Kidney glomerular epithelial cell (primary cell): ENCODE data around the gene ARID1B.

Source experiments
- DNase-seq: peaks from one replicate; lab custom pipeline; 2025; lab: John Stamatoyannopoulos, UW

ARID1B gene

DNA sequence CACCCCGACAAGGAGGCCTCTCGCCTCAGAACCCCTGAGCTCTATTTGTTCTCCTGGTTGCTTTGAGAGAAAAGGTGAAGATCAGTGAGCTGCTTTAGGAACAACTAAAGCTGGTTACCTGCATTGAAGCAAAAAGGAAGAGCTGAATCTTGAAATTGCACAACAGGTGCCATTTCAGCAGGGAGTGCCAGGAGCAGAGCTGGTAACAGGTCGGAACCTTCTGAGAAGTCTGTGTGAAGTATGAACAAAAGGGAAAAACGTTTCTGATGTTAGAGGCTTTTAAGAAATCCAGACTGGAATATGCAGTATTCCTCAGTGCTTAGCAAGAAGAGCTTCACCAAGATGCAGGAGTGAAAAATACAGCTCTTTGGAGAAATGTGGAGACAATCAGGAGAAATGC lies 382.2 kb downstream of the ARID1B start:
- DNase-seq, result no peak

DNA sequence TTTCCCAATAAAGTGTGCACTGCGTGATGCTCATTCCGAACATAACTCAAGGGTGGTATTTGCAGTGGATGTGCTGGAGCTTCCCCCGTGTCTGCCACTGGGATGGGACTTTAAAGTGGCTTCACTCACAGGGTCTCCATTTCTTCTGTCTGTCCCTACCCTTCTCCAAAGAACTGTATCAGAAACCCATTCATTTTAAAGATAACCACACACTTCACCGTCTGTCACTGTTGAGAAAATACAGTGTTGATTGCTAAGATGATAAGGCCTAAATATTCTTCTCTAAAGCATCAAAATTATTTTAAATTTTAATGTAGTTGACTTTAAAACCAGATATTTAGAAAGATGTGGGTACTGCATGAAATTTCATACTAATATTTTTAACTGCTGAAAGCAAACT lies 384.7 kb downstream of the ARID1B start:
- no peak for DNase-seq

DNA sequence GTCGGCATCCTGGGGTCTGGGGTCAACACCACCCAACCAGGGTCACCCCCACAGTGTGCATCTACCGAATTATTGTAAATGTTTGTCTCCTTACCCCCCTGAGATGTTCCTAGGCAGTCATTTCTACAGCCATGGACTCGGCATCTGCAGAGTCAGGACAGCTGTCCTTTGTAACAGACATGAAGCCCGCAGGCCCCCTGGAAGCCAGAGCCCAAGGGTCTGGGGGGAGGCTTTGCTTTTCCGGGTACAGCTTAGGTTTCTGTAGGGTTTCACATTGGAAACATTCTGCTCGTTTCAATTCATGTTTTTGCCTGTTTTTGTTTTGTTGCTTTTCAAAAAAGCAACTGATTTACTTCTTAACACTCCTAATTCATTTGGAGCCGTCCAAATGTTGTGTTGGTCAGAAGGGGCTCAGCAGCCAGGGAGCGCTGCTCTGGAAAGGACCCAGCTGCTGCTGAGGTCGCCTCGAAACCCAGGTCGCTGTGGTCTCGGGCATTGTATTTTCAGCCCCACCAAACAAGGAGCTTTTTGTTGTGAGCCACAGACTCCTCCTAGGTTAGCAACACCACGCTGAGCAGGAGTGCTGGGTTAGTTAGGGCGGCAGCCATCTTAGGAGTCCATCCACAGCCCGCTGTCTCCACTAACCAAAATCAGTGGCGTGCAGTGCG lies 385.7 kb downstream of the ARID1B start:
- DNase-seq, result no peak

DNA sequence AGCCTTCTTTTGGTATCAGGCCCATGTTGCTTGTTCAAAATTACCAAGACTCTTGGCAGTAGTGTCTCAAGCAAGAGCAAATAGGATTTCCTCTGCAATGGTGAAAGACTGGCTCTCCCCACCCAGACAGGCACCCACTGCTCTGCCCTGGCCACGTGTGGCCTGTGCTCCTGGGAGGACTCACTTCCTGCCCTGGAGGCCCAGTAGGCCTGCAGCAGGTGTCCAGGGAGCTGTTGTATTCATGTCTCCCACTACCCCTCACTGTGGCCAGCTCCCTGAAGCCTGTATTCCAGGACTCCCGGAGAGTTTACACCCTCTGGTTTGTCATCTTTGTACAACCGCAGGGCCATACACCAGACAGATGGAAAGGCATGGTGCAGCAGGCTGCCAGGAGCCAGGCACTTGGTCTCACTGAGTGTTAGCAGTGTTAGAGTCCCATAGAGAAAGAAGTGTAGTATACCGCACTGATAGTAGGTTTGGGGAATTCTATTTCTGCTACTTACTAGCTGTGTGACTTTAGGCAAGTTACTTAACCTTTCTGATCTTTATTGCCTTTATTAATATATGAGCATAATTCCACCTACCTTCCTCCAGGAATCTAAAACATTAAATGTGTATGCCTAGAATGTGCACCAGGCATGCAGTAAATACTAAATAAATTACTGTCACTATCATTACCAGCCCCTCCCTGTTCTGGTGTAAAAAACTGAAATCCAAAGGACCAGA lies 386.4 kb downstream of the ARID1B start:
- no peak for DNase-seq

DNA sequence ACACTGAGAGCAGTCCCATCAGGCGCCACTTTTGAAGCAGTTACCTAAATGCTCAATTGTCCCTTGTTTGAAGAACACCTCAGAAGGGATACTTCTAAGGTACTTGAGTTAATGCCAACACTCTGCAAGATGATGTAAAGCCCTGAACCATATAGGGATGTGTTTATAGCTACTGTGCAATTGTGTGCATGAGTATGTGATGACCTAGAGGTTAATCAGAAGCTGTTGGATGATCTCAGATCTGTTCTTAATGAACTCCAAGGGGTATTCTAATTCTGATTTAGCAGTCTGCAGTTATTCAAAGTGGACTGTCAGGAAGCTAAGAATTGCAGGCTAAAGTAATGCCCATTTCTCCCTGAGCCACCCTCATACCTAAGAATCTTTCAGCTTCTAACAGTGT lies 387.8 kb downstream of the ARID1B start:
- DNase-seq, result no peak

DNA sequence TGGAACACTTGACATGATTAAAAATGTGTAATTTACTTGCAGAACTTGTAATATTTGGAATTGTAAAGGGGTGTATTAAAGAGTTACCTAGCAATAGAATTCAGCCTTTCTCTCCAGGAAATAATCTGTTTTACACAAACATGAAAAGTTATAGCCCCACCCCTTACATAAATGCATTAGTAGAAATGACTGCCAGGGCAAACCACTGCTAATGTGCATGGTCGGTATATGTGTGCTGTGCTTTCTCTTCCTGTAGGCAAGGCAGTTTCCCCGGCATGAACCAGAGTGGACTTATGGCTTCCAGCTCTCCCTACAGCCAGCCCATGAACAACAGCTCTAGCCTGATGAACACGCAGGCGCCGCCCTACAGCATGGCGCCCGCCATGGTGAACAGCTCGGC lies 389.6 kb downstream of the ARID1B start:
- no peak for DNase-seq

DNA sequence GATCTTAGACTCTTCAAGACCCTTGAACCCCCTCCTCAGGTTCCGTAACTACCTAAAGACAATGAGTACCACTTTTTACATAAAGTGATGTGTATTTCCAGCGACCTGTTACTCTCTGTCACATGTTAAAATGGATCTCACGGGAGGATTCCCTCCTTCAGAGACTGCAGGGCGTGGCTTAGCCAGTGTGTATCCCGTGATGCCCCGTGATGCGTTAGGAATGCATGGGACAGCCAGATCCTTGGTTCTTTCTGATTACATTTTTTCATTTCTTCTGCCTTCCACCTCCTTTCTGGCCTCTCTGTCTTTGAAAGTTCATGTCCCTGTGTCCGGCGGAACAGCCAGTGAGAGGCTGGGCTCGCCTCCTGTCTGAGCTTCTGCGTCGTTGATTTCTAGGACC lies 390.7 kb downstream of the ARID1B start:
- no peak for DNase-seq

DNA sequence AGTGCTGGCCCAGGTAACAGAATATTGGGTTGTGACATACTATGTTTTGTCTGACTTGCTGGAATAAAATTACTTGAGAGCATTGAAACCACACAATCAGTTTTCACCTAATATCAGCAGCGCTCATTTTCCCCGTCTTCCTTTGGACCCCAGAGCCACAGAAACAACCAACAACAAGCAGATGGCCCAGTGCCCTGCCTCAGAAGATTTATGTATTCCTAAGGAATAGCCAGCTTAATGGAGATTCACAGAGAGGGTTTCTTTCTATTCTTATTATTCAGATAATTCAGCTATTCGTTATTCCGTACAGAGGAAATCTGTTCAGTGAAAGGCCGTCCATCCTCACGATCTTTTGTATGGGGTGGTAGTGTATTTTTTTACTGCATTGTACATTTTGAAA lies 391.3 kb downstream of the ARID1B start:
- DNase-seq, result no peak

DNA sequence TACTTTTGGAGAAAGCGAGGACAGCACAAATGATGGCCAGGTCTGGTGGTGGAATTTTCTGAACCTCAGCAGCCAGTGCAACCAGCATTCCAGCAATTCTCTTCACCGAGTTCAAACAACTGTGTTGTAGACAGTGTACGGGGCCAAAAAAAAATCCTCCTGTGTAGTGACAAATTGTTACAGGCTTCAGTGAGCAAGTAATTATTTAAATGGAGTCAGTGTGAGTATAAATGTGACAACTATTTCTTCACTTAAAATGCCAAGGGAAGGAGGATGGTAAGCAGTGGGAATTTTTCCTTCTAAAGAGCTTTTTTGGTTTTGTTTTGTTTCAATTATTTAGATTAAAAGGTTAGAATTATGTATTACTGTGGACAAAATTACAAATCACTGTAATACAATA lies 392.0 kb downstream of the ARID1B start:
- DNase-seq, result no peak

DNA sequence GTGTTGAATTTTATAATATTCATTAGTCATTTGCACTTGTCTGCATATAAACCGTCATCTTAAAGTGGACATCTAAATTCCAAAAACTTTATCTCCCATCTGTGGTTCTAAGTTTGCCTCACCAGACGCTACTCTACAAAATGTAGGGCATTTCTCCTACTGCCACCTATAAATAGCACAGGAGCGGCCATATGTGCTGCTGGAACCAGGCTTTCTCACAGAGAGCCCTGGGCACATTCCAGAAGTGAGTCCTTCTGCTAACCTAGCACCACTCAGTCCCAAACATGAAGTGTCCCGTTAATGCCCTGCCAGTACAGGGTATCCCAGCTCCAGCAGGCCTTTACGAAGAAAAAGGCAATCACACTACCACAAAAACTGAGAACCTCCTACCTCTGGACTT lies 392.5 kb downstream of the ARID1B start:
- no peak for DNase-seq

DNA sequence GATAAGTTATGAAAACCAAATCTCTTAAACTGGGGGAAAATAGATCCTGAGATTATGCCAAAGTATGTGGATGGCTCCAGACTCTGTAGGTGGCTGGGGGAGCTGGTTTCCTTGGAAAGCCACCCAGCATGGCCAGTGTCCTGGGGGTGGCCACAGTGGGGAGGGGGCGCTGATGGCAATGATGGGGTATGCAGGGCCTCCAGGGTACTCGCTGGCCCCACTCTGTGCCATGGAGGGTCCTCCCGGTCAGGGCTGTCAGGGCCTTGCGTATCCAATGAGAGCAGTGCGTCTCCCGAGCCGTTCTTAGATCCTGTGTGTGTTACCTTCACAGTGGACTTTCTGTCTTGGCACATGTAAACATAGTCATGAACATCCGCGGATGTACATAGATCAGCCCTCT lies 393.4 kb downstream of the ARID1B start:
- no peak for DNase-seq

DNA sequence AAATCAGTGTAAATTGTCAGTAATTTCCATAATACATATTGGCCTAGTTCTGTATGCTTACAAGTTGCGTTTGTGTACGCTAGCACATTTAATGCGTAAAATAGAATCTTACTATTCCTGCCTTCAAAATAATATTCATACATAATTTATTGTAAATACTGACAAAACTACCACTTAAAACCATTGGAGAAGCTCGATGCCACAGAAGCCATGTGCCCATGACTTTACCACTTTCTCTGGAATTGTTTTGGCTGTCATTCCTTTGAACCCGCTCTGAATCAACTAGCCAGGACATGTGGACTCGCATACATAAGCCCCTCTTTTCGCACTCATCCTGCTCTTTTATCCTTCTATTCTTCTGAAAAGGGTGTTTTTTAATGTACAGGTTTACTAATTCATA lies 394.6 kb downstream of the ARID1B start:
- DNase-seq, result no peak

DNA sequence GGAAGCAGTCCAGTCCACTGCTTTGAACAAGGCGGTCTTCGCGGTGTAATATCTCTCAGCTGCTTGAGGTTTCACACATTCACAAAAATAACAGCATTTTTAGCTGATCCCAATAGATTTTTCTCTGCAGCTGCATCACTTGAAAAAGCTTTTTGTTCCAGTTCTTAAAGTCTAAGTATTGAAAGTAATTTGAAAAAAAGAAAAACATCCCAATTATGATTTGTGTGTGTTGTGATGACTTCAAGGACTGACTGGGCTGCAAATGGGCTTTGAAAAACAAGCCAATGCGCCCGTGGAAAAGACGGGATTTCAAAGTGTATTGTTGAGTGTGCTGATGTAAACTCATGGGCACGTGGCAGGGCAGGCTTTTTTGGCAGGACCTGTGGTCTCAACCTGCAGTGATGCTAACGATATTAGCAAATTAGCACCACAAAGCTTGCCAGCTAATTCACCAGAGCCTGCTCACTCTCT lies 395.1 kb downstream of the ARID1B start:
- DNase-seq, result no peak

DNA sequence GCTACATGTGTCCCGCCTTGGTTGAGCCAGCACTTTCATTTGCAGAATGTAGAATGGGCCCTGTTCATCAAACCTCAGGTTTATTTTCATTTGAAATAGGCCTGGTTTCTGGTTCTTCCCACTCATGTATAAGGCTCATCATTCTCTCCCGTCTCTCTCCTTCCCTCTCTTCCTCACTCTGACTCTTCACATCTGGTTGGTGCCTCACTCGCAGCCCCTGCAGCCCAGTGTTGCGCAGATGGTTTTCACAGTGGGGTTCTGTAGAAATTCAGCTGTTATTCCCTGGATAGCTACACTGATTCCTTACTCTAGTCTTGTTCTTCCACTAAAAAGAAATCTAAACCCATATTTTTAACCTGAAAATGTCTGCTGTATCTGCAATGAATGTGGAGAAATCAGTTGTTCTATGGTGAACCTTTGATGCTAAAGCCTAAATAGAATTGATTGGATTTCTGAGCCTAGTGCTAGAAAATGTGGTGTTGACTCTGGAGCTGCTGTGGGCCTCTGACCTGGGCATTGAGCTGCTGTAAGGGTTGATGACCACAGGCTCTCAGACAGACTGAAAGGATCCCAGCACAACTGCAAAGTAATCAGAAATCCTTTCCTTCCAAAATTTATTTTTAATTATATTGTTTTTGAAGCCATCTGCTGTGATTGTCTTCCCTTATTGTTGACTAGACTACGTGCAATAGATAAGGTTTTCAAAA lies 395.8 kb downstream of the ARID1B start:
- DNase-seq, result no peak

DNA sequence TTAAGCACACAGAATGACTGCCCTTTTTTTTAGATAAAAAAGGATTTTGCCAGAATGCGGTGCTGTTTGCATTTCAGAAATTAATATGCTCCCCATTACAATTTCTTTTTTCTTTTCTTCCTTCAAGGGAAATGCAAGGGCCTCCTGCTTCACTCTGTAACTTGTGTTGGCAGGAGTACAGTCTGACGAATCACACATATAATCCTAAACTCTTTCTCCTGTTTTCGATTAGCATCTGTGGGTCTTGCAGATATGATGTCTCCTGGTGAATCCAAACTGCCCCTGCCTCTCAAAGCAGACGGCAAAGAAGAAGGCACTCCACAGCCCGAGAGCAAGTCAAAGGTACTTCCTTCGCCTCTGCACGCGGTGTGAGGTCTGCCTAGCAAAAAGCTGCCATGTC lies 396.6 kb downstream of the ARID1B start:
- DNase-seq, result no peak

DNA sequence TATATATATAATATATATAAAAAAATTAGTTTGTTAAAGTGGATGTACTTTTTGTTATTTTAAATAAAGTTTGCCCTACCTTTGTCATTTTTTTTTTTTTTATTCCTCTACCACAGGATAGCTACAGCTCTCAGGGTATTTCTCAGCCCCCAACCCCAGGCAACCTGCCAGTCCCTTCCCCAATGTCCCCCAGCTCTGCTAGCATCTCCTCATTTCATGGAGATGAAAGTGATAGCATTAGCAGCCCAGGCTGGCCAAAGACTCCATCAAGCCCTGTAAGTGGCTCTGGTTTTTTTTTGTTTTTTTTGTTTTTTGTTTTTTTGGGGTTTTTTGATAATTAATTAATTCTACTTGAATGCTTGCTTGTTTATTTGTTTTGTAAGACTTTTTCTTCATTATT lies 397.6 kb downstream of the ARID1B start:
- no peak for DNase-seq

DNA sequence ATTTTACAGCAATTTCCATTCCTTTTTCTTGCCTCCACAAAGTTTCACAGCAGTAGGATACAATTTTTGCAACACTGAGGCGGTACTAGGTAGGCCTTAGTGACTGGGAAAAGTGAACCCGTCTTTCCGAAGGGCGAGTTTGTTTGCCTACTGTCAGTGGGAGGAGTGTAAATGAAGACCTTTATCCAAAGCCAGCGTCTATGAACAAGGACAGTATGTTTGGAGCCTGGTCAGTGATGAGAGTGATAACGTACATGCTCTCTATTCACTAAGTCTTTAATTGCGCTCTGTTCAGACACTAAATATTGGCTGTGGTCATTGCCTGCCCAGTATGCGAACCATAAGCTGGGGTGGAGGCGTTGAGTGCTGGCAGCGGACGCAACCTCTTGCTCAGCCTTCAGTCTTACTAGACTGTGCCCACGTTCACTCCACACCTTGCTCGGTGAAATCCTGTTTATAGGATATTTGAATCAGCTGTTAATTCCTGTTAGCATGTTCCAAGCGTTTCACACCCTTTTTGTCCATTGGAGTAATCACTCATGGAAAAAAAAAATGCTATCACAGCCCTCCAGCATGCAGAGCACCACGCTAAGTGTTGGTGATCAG lies 400.7 kb downstream of the ARID1B start:
- no peak for DNase-seq

DNA sequence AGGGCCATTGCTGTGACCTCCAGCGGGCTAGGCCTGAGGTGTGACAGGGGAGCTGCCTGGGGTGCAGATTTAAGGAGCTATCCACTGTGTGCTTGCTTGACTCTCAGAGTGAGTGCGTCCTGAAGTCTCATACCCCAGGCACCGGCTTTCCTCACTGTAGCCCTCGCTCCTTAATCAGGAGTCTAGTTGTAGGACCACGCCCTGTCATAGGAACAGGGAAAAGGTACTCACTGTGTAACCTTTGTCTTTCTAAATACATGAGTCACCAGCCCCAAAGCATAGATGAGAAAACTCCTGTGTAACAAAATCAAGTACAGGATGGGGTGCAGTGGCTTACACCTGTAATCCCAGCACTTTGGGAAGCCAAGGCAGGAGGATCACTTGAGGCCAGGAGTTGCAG lies 404.5 kb downstream of the ARID1B start:
- no peak for DNase-seq

DNA sequence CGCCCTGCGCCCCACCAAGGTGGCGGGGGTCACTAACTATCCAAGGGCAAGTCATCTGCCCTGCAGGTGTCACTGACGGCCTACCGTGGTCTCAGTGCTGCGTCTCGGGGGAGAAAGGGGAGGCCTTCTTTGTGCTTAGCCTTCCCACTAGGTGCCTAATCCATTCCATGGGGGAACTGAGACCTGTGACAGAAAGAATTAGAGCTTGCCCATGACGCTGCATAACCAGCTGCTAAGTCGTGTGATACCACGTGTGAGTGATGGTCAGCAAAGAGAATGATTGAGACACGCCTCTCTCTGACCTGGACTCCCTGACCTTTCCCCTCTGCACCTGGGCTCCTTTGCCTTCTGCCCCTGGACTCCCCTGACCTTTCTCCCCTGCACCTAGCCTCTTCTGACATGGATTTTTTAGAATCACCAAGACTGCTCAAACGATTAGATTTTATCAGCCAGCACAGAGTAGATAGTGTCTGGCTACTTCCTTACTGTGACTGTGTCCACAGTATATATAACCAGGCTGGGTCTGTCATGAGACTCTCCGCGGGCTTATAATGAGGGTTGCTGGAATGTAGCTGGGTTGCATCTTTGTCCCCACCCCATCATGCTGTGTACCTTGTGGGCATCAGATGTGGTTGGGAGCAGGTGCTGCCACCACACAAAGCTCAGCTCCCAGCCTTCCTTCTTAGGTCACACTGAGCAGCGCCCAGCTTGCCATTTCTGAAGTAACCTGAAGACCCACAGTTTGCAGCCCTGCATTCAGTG lies 405.5 kb downstream of the ARID1B start:
- no peak for DNase-seq

DNA sequence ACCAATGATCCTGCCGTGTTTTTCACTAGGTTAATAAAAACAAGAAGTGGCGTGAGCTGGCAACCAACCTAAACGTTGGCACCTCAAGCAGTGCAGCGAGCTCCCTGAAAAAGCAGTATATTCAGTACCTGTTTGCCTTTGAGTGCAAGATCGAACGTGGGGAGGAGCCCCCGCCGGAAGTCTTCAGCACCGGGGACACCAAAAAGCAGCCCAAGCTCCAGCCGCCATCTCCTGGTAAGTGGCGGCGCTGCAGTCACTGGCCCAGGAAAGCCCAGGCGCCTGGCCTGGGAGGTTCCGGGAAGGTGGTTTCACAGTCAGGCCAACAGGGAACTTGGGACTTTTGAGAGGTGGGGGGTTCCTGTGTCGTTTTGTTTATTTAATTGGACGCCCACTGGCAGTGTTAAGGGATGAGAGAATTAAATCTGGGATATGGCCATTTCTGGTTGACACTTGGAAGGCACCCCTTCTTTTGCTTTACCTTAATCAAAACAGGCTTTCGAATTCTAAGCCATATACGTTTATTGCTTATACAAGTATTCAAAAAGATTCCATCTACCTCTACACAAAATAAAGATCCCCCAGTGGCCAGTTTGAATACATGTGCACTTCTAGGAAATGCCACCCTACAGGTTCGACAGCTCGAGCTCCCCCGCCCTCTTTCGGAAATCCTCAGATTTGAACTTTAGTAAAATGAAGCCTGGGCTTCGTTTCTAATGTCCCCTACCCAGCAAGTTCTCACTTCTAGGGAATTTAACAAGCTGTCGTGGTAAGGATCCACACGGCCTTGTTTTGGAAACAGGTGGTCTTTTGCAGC lies 407.2 kb downstream of the ARID1B start:
- DNase-seq, result peak; percentile 62

DNA sequence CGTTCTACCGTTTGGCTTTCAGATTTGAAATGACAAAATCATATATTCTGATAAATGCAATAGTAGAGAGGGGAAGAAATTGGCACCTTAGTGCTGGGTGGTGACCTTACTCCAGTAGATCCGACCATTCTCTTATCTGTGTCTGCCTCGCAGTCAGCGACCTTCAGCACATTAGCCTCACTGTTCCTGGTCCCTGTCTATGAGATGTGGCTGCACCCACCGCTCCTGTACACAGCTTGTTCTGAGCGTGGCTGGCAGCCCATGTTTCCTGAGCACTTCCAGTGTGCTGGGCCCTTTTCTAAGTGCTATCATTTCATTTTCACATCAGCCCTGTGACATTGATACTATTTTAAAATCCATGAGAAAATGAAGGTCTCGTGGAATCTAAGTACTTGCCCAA lies 408.0 kb downstream of the ARID1B start:
- no peak for DNase-seq
